OCI-LY3 (cell line): ENCODE results near the gene MPPED1.

Experiments
- H2AFZ ChIP-seq: fragments of 200-600, 300-600 bp; shearing (Covaris generic); 2 replicates; pipeline ENCODE4 v1.6.0; 2014; ENCODE audit warnings: antibody characterized with exemption, low read depth, low read length
- H3K27ac ChIP-seq: fragments of 200-600, 300-600 bp; sonication (generic); 2 replicates; pipeline ENCODE4 v1.5.1; 2014; ENCODE audit warnings: mild to moderate bottlenecking, low read length, moderate library complexity, mixed read lengths
- H3K27me3 ChIP-seq: fragments of 200-600, 300-600 bp; sonication (generic); 2 replicates; pipeline ENCODE4 v1.6.1; 2014; ENCODE audit warnings: low read depth, low read length, mixed read lengths
- H3K36me3 ChIP-seq: fragments of 200-600, 300-600 bp; sonication (generic); replicated peaks from 2 replicates; pipeline ENCODE3; 2014; ENCODE audit warnings: low read depth, low read length, mixed read lengths
- H3K4me1 ChIP-seq: fragments of 300-600, 200-600 bp; sonication (generic); 2 replicates; pipeline ENCODE4 v1.6.1; 2014; ENCODE audit warnings: low read length, mixed read lengths
- H3K4me2 ChIP-seq: fragments of 200-600, 300-600 bp; sonication (generic); 2 replicates; pipeline ENCODE4 v1.6.1; 2014; ENCODE audit warnings: low read length, mixed read lengths
- H3K4me3 ChIP-seq: fragments of 300-600, 200-600 bp; sonication (generic); 2 replicates; pipeline ENCODE4 v1.5.1; 2014; ENCODE audit warnings: antibody characterized with exemption, mild to moderate bottlenecking, low read length, moderate library complexity
- H3K79me2 ChIP-seq: fragments of 300-600, 200-600 bp; shearing (Covaris generic); 2 replicates; pipeline ENCODE4 v1.6.1; 2014; ENCODE audit warnings: mild to moderate bottlenecking, low read length, mixed read lengths
- H3K9ac ChIP-seq: fragments of 300-600, 200-600 bp; shearing (Covaris generic); 2 replicates; pipeline ENCODE4 v1.6.0; 2014; ENCODE audit warnings: mild to moderate bottlenecking, low read length, moderate library complexity
- H3K9me3 ChIP-seq: fragments of 200-600, 300-600 bp; shearing (Covaris generic); 2 replicates; pipeline ENCODE4 v1.6.1; 2014; ENCODE audit warnings: low read length, mixed read lengths; ENCODE audit not compliant: insufficient read depth
- H4K20me1 ChIP-seq: fragments of 200-600, 300-600 bp; sonication (generic); 2 replicates; pipeline ENCODE4 v1.6.1; 2016; ENCODE audit warnings: low read length, mixed read lengths; ENCODE audit not compliant: insufficient read depth
- CTCF ChIP-seq: fragments of 200-600, 300-600 bp; sonication (generic); IDR thresholded peaks from 2 replicates; pipeline ENCODE4 v1.5.1; 2014; ENCODE audit warnings: antibody characterized with exemption, low read length, low read depth
- EZH2phosphoT487 ChIP-seq: fragments of 200-600 bp; shearing (Covaris generic); IDR thresholded peaks from 2 replicates; pipeline ENCODE4 v1.6.1; 2018; ENCODE audit warnings: antibody characterized with exemption, mixed run types, low read depth

Gene MPPED1

GRCh38 chr22:43377896-43378704, 33.7 kb upstream of the MPPED1 start:
- H3K36me3 ChIP-seq: no peaks in the 10 kb centered on the region
- no peak overlapping the region for H3K27ac ChIP-seq
- H4K20me1 ChIP-seq: no peaks in the 10 kb centered on the region
- H3K4me1 ChIP-seq: peaks cover 10% of the 10 kb centered on the region
- no peak for TF ChIP-seq EZH2phosphoT487
- TF ChIP-seq CTCF: no peak
- no peaks in the 10 kb centered on the region for H3K79me2 ChIP-seq
- no peak overlapping the region for H3K4me3 ChIP-seq
- peaks cover 84% of the 10 kb centered on the region for H3K27me3 ChIP-seq
- no peak overlapping the region for H2AFZ ChIP-seq
- no peaks in the 10 kb centered on the region for H3K9me3 ChIP-seq
- H3K9ac ChIP-seq: no peak overlapping the region
- H3K4me2 ChIP-seq: peak overlapping the region; percentile 18; the same call in 1 of the 2 replicates

- TF ChIP-seq CTCF (no peak), EZH2phosphoT487 (no peak)
- H3K4me3 ChIP-seq: no peak overlapping the region
- no peak overlapping the region for H3K4me2 ChIP-seq
- H3K9me3 ChIP-seq: no peaks in the 10 kb centered on the region
- no peak overlapping the region for H3K9ac ChIP-seq
- no peaks in the 10 kb centered on the region for H3K79me2 ChIP-seq
- H3K4me1 ChIP-seq: peaks cover 13% of the 10 kb centered on the region
- no peaks in the 10 kb centered on the region for H4K20me1 ChIP-seq
- H2AFZ ChIP-seq: no peak overlapping the region
- H3K27ac ChIP-seq: no peak overlapping the region
- no peaks in the 10 kb centered on the region for H3K36me3 ChIP-seq
- H3K27me3 ChIP-seq: peaks cover 74% of the 10 kb centered on the region
These were observed 30.1 kb upstream of the MPPED1 start for GRCh38 chr22:43381693-43382092.

- H3K4me1 ChIP-seq: peaks cover 2% of the 10 kb centered on the region; the same call in 1 of the 2 replicates
- no peak overlapping the region for H3K4me3 ChIP-seq
- no peaks in the 10 kb centered on the region for H3K79me2 ChIP-seq
- no peaks in the 10 kb centered on the region for H3K36me3 ChIP-seq
- no peak overlapping the region for H2AFZ ChIP-seq
- H3K4me2 ChIP-seq: no peak overlapping the region
- no peak for TF ChIP-seq EZH2phosphoT487
- no peak for TF ChIP-seq CTCF
- H3K9me3 ChIP-seq: no peaks in the 10 kb centered on the region
- H3K27me3 ChIP-seq: peaks cover 63% of the 10 kb centered on the region
- no peak overlapping the region for H3K27ac ChIP-seq
- no peak overlapping the region for H3K9ac ChIP-seq
- H4K20me1 ChIP-seq: 0 out of 2 replicates have a peak, but pooled peaks cover 2% of the 10 kb centered on the region
These were observed 27.0 kb upstream of the MPPED1 start for GRCh38 chr22:43384863-43385262.

GRCh38 chr22:43385770-43386641, 25.8 kb upstream of the MPPED1 start:
- peaks cover 60% of the 10 kb centered on the region for H3K27me3 ChIP-seq
- peak overlapping the region; percentile 45 for H3K4me2 ChIP-seq
- no peak overlapping the region for H2AFZ ChIP-seq
- H4K20me1 ChIP-seq: 0 out of 2 replicates have a peak, but pooled peaks cover 2% of the 10 kb centered on the region
- no peaks in the 10 kb centered on the region for H3K9me3 ChIP-seq
- no peak overlapping the region; the same call in 1 of the 2 replicates for H3K4me3 ChIP-seq
- no peaks in the 10 kb centered on the region for H3K36me3 ChIP-seq
- no peaks in the 10 kb centered on the region for H3K79me2 ChIP-seq
- H3K9ac ChIP-seq: no peak overlapping the region
- H3K27ac ChIP-seq: no peak overlapping the region
- peaks cover 2% of the 10 kb centered on the region; the same call in 1 of the 2 replicates for H3K4me1 ChIP-seq
- TF ChIP-seq EZH2phosphoT487: no peak
- TF ChIP-seq CTCF: peak; percentile 95
